GM11168 (cell line): ENCODE results near the gene LGALS8.

Experiments
- in situ Hi-C: fragments of 300-500 bp; cut with MboI; formaldehyde crosslinking; loops from one replicate; pipeline ENCODE4 v1.12.0; 2022; ENCODE audit warnings: low sequenced_read_pairs; ENCODE audit not compliant: unreplicated experiment

LGALS8 gene

DNA sequence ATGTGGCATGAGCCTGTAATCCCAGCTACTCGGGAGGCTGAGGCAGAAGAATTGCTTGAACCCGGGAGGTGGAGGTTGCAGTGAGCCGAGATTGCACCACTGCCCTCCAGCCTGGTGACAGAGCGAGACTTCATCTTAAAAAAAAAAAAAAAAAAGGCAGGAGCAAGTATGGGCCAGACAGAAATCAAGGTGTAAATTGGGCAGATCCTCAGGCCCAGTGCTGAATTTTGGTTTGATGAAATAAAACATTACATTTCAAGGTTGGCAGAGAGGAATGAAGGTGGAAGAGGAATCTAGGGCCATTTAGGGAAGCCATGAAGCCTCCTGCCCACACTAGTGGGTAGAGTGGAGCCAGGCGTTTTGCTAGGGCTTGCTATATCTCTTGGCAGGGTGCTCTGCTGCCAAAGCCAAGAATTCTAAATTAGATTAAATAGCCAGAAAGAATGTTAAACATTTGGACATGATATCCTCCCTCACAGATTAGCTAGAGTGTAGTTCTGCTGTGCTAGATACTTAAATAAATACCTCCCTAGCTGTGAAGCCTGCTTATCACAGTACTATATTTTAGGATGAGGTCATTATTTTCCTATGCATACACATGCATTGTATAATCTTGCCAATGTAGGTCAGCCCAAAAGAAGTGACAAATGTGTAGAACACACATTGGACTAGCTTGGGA lies 16.6 kb upstream of the LGALS8 start:
- in situ Hi-C loops, result no loop called here

- in situ Hi-C loops, result no loop called here
Measured at GRCh38 chr1:236508593-236509027, 15.2 kb upstream of the LGALS8 start.

DNA sequence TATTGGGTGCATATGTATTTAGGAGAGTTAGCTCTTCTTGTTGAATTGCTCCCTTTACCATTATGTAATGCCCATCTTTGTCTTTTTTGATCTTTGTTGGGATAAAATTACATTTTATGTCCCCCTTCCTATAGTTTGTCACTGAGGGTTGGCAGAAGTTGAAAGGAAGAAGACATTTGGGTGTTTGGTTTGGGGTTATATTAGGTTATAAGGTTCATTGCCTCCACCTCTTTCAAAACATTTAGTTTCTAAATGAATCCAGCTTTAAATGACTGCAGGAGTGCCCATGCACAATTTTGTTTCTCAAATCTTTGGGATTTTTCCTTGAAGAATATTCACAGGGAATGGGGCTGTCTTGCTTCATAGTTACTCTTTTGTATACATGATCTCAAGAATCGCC lies 14.6 kb upstream of the LGALS8 start:
- in situ Hi-C loops, result no loop called here

- in situ Hi-C loops, result no loop called here
Measured at GRCh38 chr1:236509647-236510401, 14.0 kb upstream of the LGALS8 start.

DNA sequence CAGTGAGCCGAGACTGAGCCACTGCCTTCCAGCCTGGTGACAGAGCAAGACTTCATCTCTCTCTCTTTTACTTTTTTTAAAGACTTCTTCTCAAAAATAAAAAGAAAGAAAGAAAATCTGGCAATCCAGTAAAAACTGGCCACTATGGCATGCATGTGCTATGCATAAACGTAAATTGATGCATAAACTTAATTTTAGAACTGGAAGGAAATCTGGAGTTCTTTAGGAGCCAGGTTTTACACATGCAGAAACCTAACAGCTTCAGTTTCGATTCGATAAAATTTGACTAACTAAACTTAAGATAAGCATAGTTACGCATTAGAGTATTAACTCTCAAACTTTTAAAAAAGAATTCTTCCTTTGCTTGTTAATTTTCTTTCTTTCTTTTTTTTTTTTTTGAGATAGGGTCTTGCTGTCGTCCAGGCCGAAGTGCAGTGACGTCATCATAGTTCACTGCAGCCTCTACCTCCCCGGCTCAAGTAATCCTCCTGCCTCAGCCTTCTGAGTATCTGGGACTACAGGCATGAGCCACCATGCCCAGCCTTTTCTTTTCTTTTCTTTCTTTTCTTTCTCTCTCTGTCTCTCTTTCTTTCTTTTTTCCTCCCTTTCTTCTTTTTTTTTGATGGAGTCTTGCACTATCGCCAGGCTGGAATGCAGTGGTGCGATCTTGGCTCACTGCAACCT lies 11.9 kb upstream of the LGALS8 start:
- in situ Hi-C loops, result no loop called here

GRCh38 chr1:236514703-236515442 lies 8.9 kb upstream of the LGALS8 start:
- in situ Hi-C loops, result no loop called here

DNA sequence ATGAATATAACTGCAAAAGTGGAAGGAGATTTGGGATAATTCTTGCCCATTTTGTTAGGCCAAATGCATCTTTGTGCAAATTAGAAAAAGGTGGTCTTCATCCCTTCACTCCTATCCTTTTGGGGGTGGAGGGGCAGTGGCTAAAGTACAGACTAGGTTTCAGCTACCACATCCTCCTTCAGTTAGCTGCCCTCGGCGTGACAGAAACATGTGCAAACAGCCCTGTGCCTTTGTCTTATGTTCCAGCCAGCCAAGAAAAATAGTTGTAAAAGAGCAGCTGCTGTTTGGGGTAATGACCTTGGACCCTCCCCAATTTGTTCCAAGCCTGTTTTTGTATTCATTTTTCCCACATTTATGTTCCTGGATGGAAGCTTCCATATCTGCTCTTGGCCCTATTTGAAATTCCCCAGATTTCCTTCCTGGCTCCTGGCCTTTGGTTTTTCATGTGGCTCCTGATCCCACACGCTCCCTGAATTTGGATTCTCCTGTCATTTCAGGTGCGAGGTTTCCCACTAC lies 8.3 kb upstream of the LGALS8 start:
- in situ Hi-C loops, result no loop called here

- in situ Hi-C loops, result no loop called here
Measured at GRCh38 chr1:236516929-236517704, 6.7 kb upstream of the LGALS8 start.

DNA sequence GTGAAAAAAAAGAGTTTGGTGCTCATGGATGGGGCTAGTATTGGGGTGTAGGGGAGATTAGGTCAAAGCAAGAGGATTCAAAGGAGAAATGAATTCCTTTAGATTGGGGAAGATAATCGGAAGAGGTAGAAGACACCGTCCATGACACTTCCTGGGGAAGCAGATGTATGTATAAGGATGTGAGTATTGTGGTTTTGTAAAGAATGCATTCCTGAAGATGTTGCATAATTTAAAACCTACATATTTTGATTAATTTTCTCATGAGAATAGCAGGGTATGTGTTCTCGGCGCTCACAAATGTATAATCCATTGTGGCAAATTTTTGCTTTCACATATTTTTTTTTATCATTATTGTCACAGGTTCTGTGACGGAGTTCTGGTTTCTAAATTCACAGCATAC lies 5.5 kb upstream of the LGALS8 start:
- in situ Hi-C loops, result no loop called here

GRCh38 chr1:236520445-236521005 lies 3.3 kb upstream of the LGALS8 start:
- in situ Hi-C loops, result no loop called here

DNA sequence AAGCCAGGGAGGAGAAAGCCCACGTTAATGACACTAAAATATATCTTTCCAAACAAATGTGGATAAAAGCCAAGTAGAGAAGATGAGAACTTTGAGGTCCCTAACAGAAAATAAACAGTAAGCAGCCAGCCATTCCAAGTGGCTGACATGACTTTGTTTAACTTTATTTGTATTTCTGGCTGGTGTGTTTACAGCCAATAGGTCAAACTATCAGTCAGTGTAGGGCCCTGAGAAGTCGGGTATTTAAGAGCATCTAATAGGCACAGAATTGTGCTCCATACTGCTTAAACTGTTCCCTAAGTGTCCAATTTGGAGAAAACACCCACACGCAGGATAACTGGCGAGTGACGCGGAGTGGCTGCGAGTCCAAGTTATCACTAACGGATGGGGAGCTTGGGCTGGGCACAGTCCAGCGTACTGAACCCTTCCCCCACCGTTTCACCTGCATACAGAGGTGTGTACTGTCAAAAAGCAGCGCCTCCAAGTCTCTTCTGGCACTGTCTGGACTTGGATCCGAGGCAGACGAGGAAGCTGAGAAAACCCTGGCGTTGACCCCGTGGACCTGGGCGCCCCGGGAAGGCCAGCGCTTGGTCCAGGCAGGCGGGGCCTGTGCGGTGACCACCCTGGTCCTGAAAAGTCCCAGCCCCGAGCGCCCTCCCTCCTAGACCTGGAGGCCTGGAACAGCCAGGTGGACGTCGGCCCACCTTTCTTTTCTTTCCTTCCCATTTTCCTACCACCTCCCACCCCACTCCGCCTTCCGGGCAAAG lies 662 bp upstream of the LGALS8 start:
- in situ Hi-C loops, result no loop called here

DNA sequence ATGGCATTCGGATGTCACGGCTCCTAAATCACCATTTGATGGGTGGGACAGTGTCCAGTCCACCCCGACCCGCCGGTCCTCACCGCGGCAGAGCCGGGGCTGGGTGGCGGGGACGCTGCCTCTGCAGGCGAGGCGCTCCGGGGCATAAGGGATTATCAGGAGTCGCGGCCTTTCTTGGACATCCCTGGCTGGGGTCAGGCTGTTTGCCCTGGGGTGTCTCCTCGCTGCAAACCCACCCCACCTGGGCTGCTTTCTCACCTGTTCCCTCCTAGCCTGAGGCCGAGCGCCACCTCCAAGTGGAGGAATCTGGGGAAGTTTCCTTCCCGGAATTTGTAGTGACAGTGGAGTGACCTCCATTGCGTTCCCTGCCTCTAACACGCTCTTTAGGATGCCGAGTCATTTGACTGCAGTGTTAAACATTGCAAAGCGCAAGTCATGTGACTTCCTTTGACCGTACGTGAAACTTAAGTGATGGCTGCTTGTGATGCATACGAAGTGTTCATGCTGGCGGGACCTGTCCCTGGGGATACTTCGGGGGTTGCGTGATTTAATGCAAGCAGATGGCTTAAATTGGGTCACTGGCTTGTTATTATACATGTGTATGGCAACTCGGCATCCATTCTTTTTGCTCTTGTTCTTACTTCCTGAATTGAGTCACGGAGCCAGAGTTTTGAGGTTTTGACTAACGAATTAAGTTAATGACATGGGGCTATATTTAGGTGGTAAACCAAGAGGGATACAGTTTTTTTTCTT lies 536 bp downstream of the LGALS8 start:
- in situ Hi-C loops, result no loop called here

GRCh38 chr1:236524895-236525184 lies 1.1 kb downstream of the LGALS8 start:
- in situ Hi-C loops, result no loop called here

- in situ Hi-C loops, result no loop called here
Measured at GRCh38 chr1:236526079-236526478, 2.3 kb downstream of the LGALS8 start.

DNA sequence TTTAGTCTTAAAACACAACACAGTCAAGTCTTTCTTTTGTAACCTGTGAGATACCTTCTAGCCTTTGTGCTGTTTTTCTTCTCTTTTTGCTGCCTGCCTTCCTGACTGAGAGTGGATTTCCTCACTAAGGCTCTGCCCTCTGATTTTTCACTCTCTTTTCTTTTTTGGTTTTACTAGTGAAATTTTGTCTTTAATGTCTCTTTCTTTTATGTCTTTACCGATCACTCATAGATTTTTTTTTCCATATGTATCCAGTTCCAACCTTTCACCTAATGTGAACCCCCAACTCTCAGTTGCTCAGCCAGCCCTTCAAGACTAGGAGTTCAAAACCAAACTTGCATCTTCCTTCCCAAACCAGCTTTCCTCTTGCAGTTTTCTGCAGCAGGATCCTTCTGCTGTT lies 6.5 kb downstream of the LGALS8 start:
- in situ Hi-C loops, result no loop called here

DNA sequence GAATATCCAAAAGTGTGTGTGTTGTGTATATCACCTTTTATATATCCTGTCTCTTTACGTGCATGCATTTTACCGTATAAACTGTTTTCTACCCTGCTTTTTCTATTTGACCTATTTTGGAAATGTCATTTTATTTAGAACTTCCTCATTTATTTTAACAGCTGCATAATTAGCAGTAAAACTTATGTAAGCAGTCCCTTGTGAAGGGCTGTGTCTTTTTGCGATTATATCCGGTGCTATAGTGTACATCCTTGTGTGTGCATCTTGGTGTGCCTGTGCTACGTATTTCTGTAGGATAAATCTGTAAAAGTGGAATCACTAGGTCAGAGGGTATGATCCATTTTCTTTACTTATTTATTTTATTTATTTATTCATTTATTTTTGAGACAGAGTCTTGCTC lies 7.2 kb downstream of the LGALS8 start:
- in situ Hi-C loops, result no loop called here

- in situ Hi-C loops, result no loop called here
Measured at GRCh38 chr1:236532850-236533249, 9.1 kb downstream of the LGALS8 start.

- in situ Hi-C loops, result no loop called here
Measured at GRCh38 chr1:236534151-236534651, 10.4 kb downstream of the LGALS8 start.
